HEK293T (cell line): Measurements from ENCODE around the gene MICAL2.

ENCODE experiments used
- ARNT ChIP-seq: fragments of 450-650 bp; IDR thresholded peaks from 2 replicates; pipeline ENCODE4 v1.6.1; 2017; ENCODE audit warnings: mild to moderate bottlenecking
- ELF4 ChIP-seq: fragments of 450-650 bp; IDR thresholded peaks from 2 replicates; pipeline ENCODE4 v1.6.1; 2017; ENCODE audit warnings: antibody characterized with exemption
- FOXM1 ChIP-seq: fragments of 450-650 bp; IDR thresholded peaks from 2 replicates; pipeline ENCODE4 v1.6.1; 2017; ENCODE audit warnings: mild to moderate bottlenecking, borderline replicate concordance
- HDGF ChIP-seq: fragments of 450-650 bp; IDR thresholded peaks from 2 replicates; pipeline ENCODE4 v1.6.1; 2017; ENCODE audit warnings: antibody characterized with exemption, borderline replicate concordance
- LEF1 ChIP-seq: fragments of 450-650 bp; IDR thresholded peaks from 2 replicates; pipeline ENCODE4 v1.6.1; 2017; ENCODE audit warnings: mild to moderate bottlenecking, borderline replicate concordance
- NFRKB ChIP-seq: fragments of 450-650 bp; IDR thresholded peaks from 2 replicates; pipeline ENCODE4 v1.6.1; 2016; ENCODE audit warnings: mild to moderate bottlenecking, moderate library complexity
- PKNOX1 ChIP-seq: fragments of 450-650 bp; IDR thresholded peaks from 2 replicates; pipeline ENCODE4 v1.6.1; 2016
- SP1 ChIP-seq: fragments of 450-650 bp; IDR thresholded peaks from 2 replicates; pipeline ENCODE4 v1.6.1; 2017
- SUZ12 ChIP-seq: fragments of 450-650 bp; IDR thresholded peaks from 2 replicates; pipeline ENCODE4 v1.6.1; 2016; ENCODE audit warnings: mild to moderate bottlenecking
- TARDBP ChIP-seq: fragments of 450-650 bp; IDR thresholded peaks from 2 replicates; pipeline ENCODE4 v1.6.1; 2016

DNA sequence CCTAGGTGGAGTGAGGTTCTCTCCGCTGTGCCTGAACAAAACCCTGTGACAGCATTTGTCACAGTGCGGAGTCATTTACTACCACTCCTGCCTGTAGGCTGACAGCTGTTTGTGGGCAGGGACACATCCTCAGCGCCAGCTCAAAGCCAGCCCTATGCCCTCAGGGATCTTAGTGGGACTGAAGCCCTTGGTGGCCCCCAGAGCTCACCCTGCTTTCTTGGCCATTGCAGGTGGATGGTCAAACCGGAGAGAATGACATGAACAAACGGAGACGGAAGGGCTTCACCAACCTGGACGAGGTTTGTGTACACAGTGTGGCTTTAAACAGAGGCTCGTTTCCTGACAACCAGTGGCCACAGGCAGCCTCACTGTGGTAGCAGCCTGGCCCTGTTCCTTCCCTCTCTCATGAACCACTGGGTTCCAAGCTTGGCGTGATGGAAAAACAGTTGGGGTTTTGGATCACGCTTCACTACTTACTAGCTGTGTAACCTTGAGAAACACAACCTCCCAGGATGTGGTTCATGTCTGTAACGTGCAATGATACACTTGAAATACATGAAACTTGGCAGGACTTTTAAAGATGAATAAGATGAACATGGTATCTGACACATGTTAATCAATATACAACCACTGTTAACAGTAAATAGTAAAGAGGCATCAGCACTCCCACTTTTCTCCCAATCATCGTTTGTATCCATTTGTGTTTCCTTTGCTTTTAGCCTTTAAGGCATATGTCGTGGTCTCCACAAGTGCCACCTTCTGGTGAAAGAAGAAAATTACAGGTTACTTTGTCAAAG lies 125.8 kb downstream of the MICAL2 start:
- TF ChIP-seq TARDBP (no peak), SUZ12 (no peak), ELF4 (no peak), ARNT (no peak), FOXM1 (no peak), SP1 (no peak), HDGF (no peak), NFRKB (no peak), PKNOX1 (no peak), LEF1 (no peak)
